Epithelial cell of esophagus (primary cell): ENCODE measurements around the gene PHETA2.
"Not testable (repeated sequence)": the region's sequence is repeated elsewhere in the genome, so short reads cannot be mapped to it uniquely, and the experiment has no call there.

Source experiments
- DNase-seq: peaks from one replicate; pipeline ENCODE4 v3.0.0; 2010; ENCODE audit warnings: low read depth
- H3K4me3 ChIP-seq: 2 replicates; pipeline ENCODE4 v1.5.1; 2011; ENCODE audit warnings: mild to moderate bottlenecking, low read length, control low read depth
- TF ChIP-seq, protein P1 (sequence below): IDR thresholded peaks from 2 replicates; pipeline ENCODE4 v1.5.1; 2011; ENCODE audit warnings: low read depth, mild to moderate bottlenecking, low read length, control low read depth, inconsistent platforms; ENCODE audit not compliant: insufficient read depth; ENCODE audit errors: missing control alignments

PHETA2 gene

DNA sequence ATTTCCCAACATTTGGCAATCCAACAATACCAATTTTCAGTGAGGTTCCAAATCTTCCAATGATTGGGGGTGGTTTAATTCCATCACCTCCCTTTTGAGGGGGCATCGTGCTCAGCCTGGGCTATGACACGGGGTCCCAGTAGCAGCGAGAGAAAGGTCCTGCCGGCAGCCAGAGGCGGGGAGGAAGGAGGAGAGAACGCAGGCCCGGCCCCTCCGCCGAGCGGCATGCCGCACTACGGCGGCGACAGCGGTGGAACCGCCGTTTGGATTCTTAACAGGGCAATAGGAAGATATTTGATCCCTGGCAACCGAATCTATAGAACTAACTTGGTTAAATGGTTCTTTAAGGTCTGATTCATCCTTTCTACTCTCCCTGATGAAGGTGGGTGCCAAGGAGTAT lies 34.8 kb downstream of the PHETA2 start:
- H3K4me3 ChIP-seq, result no peak overlapping the region
- TF ChIP-seq, protein P1, sequence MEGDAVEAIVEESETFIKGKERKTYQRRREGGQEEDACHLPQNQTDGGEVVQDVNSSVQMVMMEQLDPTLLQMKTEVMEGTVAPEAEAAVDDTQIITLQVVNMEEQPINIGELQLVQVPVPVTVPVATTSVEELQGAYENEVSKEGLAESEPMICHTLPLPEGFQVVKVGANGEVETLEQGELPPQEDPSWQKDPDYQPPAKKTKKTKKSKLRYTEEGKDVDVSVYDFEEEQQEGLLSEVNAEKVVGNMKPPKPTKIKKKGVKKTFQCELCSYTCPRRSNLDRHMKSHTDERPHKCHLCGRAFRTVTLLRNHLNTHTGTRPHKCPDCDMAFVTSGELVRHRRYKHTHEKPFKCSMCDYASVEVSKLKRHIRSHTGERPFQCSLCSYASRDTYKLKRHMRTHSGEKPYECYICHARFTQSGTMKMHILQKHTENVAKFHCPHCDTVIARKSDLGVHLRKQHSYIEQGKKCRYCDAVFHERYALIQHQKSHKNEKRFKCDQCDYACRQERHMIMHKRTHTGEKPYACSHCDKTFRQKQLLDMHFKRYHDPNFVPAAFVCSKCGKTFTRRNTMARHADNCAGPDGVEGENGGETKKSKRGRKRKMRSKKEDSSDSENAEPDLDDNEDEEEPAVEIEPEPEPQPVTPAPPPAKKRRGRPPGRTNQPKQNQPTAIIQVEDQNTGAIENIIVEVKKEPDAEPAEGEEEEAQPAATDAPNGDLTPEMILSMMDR, result no peak
- no peak for DNase-seq

GRCh38 chr22:42111798-42112197 lies 37.8 kb downstream of the PHETA2 start:
- no peak for DNase-seq
- TF ChIP-seq, protein P1, result no peak
- no peak overlapping the region for H3K4me3 ChIP-seq

GRCh38 chr22:42112793-42113192 lies 38.7 kb downstream of the PHETA2 start:
- DNase-seq, H3K4me3 ChIP-seq: not testable (repeated sequence)

- no peak overlapping the region for H3K4me3 ChIP-seq
- no peak for DNase-seq
- TF ChIP-seq, protein P1, result no peak
These were observed 40.7 kb downstream of the PHETA2 start for GRCh38 chr22:42114721-42115120.

- not testable (repeated sequence) for H3K4me3 ChIP-seq
These were observed 41.4 kb downstream of the PHETA2 start for GRCh38 chr22:42115420-42115830.

DNA sequence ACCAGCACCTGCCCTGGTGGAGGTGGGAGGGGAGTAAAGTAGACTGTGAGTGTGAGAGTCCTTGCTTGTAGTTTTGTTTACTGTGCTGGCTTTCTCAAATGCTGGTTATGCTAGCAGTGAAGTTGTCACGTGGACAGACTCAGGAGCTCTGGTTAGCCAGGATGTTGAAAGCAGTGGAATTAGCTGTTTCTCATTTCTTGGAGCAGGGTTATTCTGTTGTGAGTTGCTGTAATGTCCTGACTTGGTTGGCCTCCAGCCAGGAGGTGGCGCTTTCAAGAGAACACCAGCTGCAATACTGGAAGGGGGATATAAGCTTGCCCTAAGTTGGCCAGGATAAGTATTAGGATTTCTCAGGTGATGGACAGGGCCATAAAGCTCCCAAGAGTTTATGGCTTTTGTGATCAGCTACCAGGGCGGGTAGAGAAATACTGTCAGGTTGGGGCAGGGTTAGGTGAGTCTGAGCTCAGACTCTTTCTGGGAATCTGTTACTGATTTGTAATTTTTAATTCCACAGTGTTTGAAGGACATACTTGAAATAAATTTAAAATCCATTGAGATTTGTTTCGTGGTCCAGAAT lies 42.9 kb downstream of the PHETA2 start:
- TF ChIP-seq, protein P1, result no peak
- no peak overlapping the region for H3K4me3 ChIP-seq
- no peak for DNase-seq

More at GRCh38 chr22:42115420-42115830, 41.4 kb downstream of the PHETA2 start:
- DNase-seq, result not testable (repeated sequence)

- not testable (repeated sequence) for H3K4me3 ChIP-seq
- peak; percentile 23 for DNase-seq
These were observed 46.4 kb downstream of the PHETA2 start for GRCh38 chr22:42120231-42121021.

DNA sequence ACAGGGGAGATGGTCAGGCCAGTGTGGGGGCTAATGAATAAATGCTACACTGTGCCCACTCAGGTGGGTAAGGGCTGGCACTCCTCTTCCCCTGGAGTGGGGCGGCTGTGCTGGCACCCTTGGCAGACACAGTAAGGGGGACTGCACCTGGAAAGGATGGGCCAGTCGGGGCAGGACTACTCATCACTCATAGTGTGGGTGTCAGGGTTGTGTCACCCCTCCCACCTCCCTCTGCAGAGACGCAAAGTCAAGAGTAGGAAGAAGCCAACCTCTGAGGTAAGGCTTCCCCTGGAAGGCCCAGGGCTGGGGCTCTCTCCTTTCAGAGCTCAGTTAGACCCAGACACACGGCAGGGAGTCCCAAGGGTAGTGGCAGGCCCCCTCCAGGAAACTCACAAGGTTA lies 49.5 kb downstream of the PHETA2 start:
- not testable (repeated sequence) for H3K4me3 ChIP-seq, DNase-seq

DNA sequence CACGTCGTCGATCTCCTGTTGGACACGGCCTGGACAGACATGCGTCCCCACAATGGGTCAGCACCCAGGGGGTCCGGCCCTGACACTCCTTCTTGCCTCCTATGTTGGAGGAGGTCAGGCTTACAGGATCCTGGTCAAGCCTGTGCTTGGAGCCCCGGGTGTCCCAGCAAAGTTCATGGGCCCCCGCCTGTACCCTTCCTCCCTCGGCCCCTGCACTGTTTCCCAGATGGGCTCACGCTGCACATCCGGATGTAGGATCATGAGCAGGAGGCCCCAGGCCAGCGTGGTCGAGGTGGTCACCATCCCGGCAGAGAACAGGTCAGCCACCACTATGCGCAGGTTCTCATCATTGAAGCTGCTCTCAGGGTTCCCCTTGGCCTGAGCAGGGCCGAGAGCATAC lies 53.6 kb downstream of the PHETA2 start:
- TF ChIP-seq, protein P1, result no peak
- no peak for DNase-seq
- H3K4me3 ChIP-seq, result no peak overlapping the region

DNA sequence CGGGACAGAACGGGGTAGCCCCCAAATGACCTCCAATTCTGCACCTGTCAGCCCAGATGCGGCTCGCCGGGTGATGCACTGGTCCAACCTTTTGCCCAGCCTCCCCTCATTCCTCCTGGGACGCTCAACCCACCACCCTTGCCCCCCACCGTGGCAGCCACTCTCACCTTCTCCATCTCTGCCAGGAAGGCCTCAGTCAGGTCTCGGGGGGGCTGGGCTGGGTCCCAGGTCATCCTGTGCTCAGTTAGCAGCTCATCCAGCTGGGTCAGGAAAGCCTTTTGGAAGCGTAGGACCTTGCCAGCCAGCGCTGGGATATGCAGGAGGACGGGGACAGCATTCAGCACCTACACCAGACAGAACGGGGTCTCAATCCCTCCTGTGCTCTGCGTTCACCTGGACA lies 54.0 kb downstream of the PHETA2 start:
- not testable (repeated sequence) for DNase-seq, H3K4me3 ChIP-seq
